HepG2 (cell line): Measurements from ENCODE around the gene UBE2C. TPM values are rescaled to one million over a fixed set of nuclear protein-coding genes. Genes with fewer than 3 reads are reported as not detected.
A peak's percentile ranks its signal among the peaks of the same experiment; 100 is the strongest.

Experiments used
- ATF7 ChIP-seq, 2 experiments: fragments of 450-650 bp in 1 of 2; sonication (generic) in 1 of 2; formaldehyde crosslinking in 1 of 2; IDR thresholded peaks; 2 replicates each; pipeline versions ENCODE4 v1.4.0 to v1.6.1; 2016 to 2020; ENCODE audit warnings: antibody characterized with exemption in 1 of 2, mild to moderate bottlenecking in 1 of 2, missing genetic modification reagents in 1 of 2
- ETV6 ChIP-seq: sonication (generic); formaldehyde crosslinking; conservative IDR thresholded peaks from 2 replicates; pipeline ENCODE4 v1.4.0; 2020; ENCODE audit warnings: missing genetic modification reagents
- GPBP1L1 ChIP-seq: sonication (generic); formaldehyde crosslinking; IDR thresholded peaks from 2 replicates; pipeline ENCODE4 v1.5.0; 2020; ENCODE audit warnings: mild to moderate bottlenecking, missing genetic modification reagents
- GZF1 ChIP-seq: sonication (generic); formaldehyde crosslinking; IDR thresholded peaks from 2 replicates; pipeline ENCODE4 v1.5.1; 2020; ENCODE audit warnings: mild to moderate bottlenecking, missing genetic modification reagents
- HOXA7 ChIP-seq: sonication (generic); formaldehyde crosslinking; IDR thresholded peaks from 2 replicates; pipeline ENCODE4 v1.8.1; 2022; ENCODE audit warnings: mild to moderate bottlenecking, missing genetic modification reagents, moderate library complexity
- MAFF ChIP-seq: IDR thresholded peaks from 2 replicates; pipeline ENCODE4 v1.6.1; 2011; ENCODE audit warnings: low read depth, low read length, improper control_type of control experiment
- PITX1 ChIP-seq: sonication (generic); formaldehyde crosslinking; IDR thresholded peaks from 2 replicates; pipeline ENCODE4 v1.5.1; 2020; ENCODE audit warnings: mild to moderate bottlenecking, missing genetic modification reagents
- SNAI1 ChIP-seq: sonication (generic); formaldehyde crosslinking; IDR thresholded peaks from 2 replicates; pipeline ENCODE4 v1.5.0; 2020; ENCODE audit warnings: mild to moderate bottlenecking, missing genetic modification reagents, borderline replicate concordance
- ZEB1 ChIP-seq: IDR thresholded peaks from 2 replicates; pipeline ENCODE4 v1.6.1; 2012; ENCODE audit warnings: mild to moderate bottlenecking, low read depth, inconsistent platforms; ENCODE audit not compliant: insufficient replicate concordance
- ZNF18 ChIP-seq: sonication (generic); formaldehyde crosslinking; IDR thresholded peaks from 2 replicates; pipeline ENCODE4 v1.8.0; 2022; ENCODE audit warnings: mild to moderate bottlenecking, missing genetic modification reagents; ENCODE audit not compliant: insufficient replicate concordance
- ZNF615 ChIP-seq: sonication (generic); formaldehyde crosslinking; IDR thresholded peaks from 2 replicates; pipeline ENCODE4 v1.5.0; 2020; ENCODE audit warnings: mild to moderate bottlenecking, missing genetic modification reagents, borderline replicate concordance
- ZNF687 ChIP-seq: sonication (generic); formaldehyde crosslinking; IDR thresholded peaks from 2 replicates; pipeline ENCODE4 v1.5.1; 2020; ENCODE audit warnings: mild to moderate bottlenecking, missing genetic modification reagents, moderate library complexity
- ZNF766 ChIP-seq: sonication (generic); formaldehyde crosslinking; IDR thresholded peaks from 2 replicates; pipeline ENCODE4 v1.5.0; 2020; ENCODE audit warnings: missing genetic modification reagents, borderline replicate concordance
- ZSCAN20 ChIP-seq: sonication (generic); formaldehyde crosslinking; IDR thresholded peaks from 2 replicates; pipeline ENCODE4 v1.4.0; 2020; ENCODE audit warnings: missing genetic modification reagents, mild to moderate bottlenecking, borderline replicate concordance
- polyA plus RNA-seq, 8 experiments: library from polyadenylated mRNA; depleted of rRNA in 3 of 8; stranded (reverse) in 7 of 8; unstranded in 1 of 8; fragments of >200 nt; fragmentation: Illumina TruSeq in 4 of 8; extraction: Trizol in 4 of 8; gene quantifications; 2 replicates each; pipeline versions ENCODE4 v1.2.1 to v1.2.3, GENCODE V29; 2011 to 2016; ENCODE audit warnings: low read depth in 4 of 8, missing spikeins in 1 of 8, mixed read lengths in 1 of 8; ENCODE audit not compliant: insufficient read depth in 1 of 8
- total RNA-seq, 5 experiments: library from RNA; depleted of rRNA; stranded (reverse); fragments of >200 nt; fragmentation: Illumina TruSeq; extraction: Trizol; gene quantifications; 2 replicates each; pipeline ENCODE4 v1.2.3, GENCODE V29; 2016; ENCODE audit warnings: low read depth in 1 of 5
- TF ChIP-seq, protein P1 (sequence below): sonication (generic); formaldehyde crosslinking; IDR thresholded peaks from 2 replicates; pipeline ENCODE4 v1.4.0; 2020; ENCODE audit warnings: mild to moderate bottlenecking, missing genetic modification reagents
- TF ChIP-seq, protein P2 (sequence below): IDR thresholded peaks from 2 replicates; pipeline ENCODE4 v1.6.1; 2012; ENCODE audit warnings: inconsistent platforms
- TF ChIP-seq, protein P3 (sequence below): IDR thresholded peaks from 2 replicates; pipeline ENCODE4 v1.6.1; 2016; ENCODE audit warnings: low read depth
- TF ChIP-seq, protein P4 (sequence below): IDR thresholded peaks from 2 replicates; pipeline ENCODE4 v1.6.1; 2016; ENCODE audit warnings: low read depth, borderline replicate concordance

Gene UBE2C
- total and polyA plus RNA-seq, 2 of the 13 experiments (the other 11 are each of a cell fraction or from before 2014, with no cell fraction given): 100 to 123 TPM

DNA sequence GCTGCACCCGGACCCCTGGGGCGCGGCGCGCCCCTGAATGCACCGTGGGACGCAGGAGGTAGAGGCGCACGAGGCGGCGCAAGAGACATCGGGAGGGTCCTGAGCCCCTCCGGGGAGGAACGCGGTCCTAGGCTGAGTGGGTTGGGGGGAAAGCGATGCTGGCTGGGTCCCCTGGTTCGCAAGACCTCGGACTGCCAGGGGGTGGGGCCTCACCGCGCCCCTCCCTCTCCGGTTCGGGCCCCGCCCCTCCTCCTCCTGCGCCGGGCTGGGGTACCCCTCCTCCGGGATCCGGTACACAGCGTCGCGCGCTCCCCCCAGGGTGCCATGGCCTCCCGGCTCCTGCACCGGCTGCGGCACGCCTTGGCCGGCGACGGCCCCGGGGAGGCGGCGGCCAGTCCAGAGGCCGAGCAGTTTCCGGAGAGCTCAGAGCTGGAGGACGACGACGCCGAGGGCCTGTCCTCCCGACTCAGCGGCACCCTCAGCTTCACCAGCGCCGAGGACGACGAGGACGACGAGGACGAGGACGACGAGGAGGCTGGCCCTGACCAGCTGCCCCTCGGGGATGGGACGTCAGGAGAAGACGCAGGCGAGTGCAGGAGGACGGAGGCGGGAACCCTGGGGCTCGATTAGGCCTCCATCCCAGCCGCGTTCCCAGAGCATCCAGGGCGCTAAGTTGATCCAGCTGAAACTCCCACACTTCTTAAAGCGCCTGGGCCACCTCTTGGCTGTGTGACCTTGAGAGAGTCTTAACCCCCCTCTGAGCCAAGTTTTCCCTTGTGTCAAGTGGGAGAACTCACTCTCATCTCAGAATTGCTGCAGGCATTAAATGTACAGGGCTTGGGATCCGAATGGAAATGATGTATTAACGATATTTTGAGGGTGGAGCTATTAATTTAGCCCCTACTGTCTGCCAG, 21.7 kb downstream of the UBE2C start (continued):
- TF ChIP-seq, protein P1, sequence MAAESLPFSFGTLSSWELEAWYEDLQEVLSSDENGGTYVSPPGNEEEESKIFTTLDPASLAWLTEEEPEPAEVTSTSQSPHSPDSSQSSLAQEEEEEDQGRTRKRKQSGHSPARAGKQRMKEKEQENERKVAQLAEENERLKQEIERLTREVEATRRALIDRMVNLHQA (CRISPR knock-in tag): no peak
- TF ChIP-seq, protein P2, sequence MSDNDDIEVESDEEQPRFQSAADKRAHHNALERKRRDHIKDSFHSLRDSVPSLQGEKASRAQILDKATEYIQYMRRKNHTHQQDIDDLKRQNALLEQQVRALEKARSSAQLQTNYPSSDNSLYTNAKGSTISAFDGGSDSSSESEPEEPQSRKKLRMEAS: peak; percentile 70
- TF ChIP-seq ZNF18 (CRISPR knock-in tag) (peak; percentile 43), SNAI1 (CRISPR knock-in tag) (peak; percentile 78; the same call in 1 of the 2 replicates), GZF1 (CRISPR knock-in tag) (peak; percentile 33; the same call in 1 of the 2 replicates), ZNF766 (no peak), ATF7 (IDR thresholded peaks at IDR 0.05) (no peak), ATF7 (CRISPR knock-in tag; IDR thresholded peaks at IDR 0.05) (no peak), ZSCAN20 (CRISPR knock-in tag) (no peak), ZNF687 (CRISPR knock-in tag) (peak; percentile 98), GPBP1L1 (CRISPR knock-in tag) (no peak), HOXA7 (CRISPR knock-in tag) (no peak), MAFF (no peak), PITX1 (peak; percentile 47; the same call in 1 of the 2 replicates), ETV6 (CRISPR knock-in tag) (peak; percentile 65; the same call in 1 of the 2 replicates), ZNF615 (no peak), ZEB1 (peak; percentile 21)
- TF ChIP-seq, protein P3, sequence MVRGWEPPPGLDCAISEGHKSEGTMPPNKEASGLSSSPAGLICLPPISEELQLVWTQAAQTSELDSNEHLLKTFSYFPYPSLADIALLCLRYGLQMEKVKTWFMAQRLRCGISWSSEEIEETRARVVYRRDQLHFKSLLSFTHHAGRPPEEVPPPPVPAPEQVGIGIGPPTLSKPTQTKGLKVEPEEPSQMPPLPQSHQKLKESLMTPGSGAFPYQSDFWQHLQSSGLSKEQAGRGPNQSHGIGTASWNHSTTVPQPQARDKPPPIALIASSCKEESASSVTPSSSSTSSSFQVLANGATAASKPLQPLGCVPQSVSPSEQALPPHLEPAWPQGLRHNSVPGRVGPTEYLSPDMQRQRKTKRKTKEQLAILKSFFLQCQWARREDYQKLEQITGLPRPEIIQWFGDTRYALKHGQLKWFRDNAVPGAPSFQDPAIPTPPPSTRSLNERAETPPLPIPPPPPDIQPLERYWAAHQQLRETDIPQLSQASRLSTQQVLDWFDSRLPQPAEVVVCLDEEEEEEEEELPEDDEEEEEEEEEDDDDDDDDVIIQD (CRISPR knock-in tag): no peak
- TF ChIP-seq, protein P4, sequence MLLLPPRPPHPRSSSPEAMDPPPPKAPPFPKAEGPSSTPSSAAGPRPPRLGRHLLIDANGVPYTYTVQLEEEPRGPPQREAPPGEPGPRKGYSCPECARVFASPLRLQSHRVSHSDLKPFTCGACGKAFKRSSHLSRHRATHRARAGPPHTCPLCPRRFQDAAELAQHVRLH: peak; percentile 71; the same call in 1 of the 2 replicates
